ENCODE measurements around the gene ZNF277. TPM values are rescaled to one million over a fixed set of nuclear protein-coding genes. Genes with fewer than 3 reads are reported as not detected.
"Not testable (repeated sequence)": the region's sequence is repeated elsewhere in the genome, so short reads cannot be mapped to it uniquely, and the experiment has no call there.

ZNF277 gene
- total RNA-seq, 2 donors from 2014 or later, result 11.6 to 19.4 TPM

GRCh38 chr7:112364388-112364787 is 157.9 kb downstream of the ZNF277 start:
- no peaks in the 10 kb centered on the region for H3K4me1 Mint-ChIP-seq
- H3K27ac Mint-ChIP-seq, result no peak overlapping the region
- no peaks in the 10 kb centered on the region for H3K9me3 Mint-ChIP-seq
- no peak overlapping the region for H3K4me3 Mint-ChIP-seq
- H3K27me3 Mint-ChIP-seq, result peaks cover 8% of the 10 kb centered on the region
- no peak for ATAC-seq (replicated peaks)
- H3K36me3 Mint-ChIP-seq (ENCODE audit: low read depth), result no peaks in the 10 kb centered on the region

- Mint-ChIP-seq H3K36me3 (ENCODE audit: low read depth) (no peaks in the 10 kb centered on the region), H3K27me3 (peaks cover 4% of the 10 kb centered on the region), H3K9me3 (no peaks in the 10 kb centered on the region), H3K4me1 (no peaks in the 10 kb centered on the region), H3K4me3 (no peak overlapping the region), H3K27ac (no peak overlapping the region)
- no peak for ATAC-seq (replicated peaks)
Observed at GRCh38 chr7:112365551-112365950, 159.1 kb downstream of the ZNF277 start.

- H3K4me1 Mint-ChIP-seq, result no peaks in the 10 kb centered on the region
- no peak overlapping the region for H3K27ac Mint-ChIP-seq
- H3K27me3 Mint-ChIP-seq, result peaks cover 3% of the 10 kb centered on the region
- ATAC-seq (replicated peaks), result no peak
- H3K36me3 Mint-ChIP-seq (ENCODE audit: low read depth), result no peaks in the 10 kb centered on the region
- no peak overlapping the region for H3K4me3 Mint-ChIP-seq
- no peaks in the 10 kb centered on the region for H3K9me3 Mint-ChIP-seq
Observed at GRCh38 chr7:112366886-112367285, 160.4 kb downstream of the ZNF277 start.

GRCh38 chr7:112370436-112370835 is 163.9 kb downstream of the ZNF277 start:
- H3K4me3 Mint-ChIP-seq, result no peak overlapping the region
- no peak overlapping the region for H3K27ac Mint-ChIP-seq
- no peaks in the 10 kb centered on the region for H3K9me3 Mint-ChIP-seq
- no peak for ATAC-seq (replicated peaks)
- no peaks in the 10 kb centered on the region for H3K27me3 Mint-ChIP-seq
- no peaks in the 10 kb centered on the region for H3K36me3 Mint-ChIP-seq (ENCODE audit: low read depth)
- H3K4me1 Mint-ChIP-seq, result no peaks in the 10 kb centered on the region

GRCh38 chr7:112371701-112372100 is 165.2 kb downstream of the ZNF277 start:
- no peak for ATAC-seq (replicated peaks)
- H3K36me3 Mint-ChIP-seq (ENCODE audit: low read depth), result no peaks in the 10 kb centered on the region

GRCh38 chr7:112372101-112372500 is 165.6 kb downstream of the ZNF277 start:
- Mint-ChIP-seq H3K4me3 (no peak overlapping the region), H3K27ac (no peak overlapping the region), H3K36me3 (ENCODE audit: low read depth) (no peaks in the 10 kb centered on the region), H3K27me3 (no peaks in the 10 kb centered on the region), H3K9me3 (no peaks in the 10 kb centered on the region), H3K4me1 (no peaks in the 10 kb centered on the region)
- ATAC-seq (replicated peaks), result no peak

More at GRCh38 chr7:112371701-112372100, 165.2 kb downstream of the ZNF277 start:
- no peaks in the 10 kb centered on the region for H3K27me3 Mint-ChIP-seq
- no peak overlapping the region for H3K4me3 Mint-ChIP-seq
- no peak overlapping the region for H3K27ac Mint-ChIP-seq
- no peaks in the 10 kb centered on the region for H3K9me3 Mint-ChIP-seq
- H3K4me1 Mint-ChIP-seq, result no peaks in the 10 kb centered on the region

- H3K36me3 Mint-ChIP-seq (ENCODE audit: low read depth), result no peaks in the 10 kb centered on the region
- H3K4me3 Mint-ChIP-seq, result no peak overlapping the region
- H3K9me3 Mint-ChIP-seq, result no peaks in the 10 kb centered on the region
- ATAC-seq (replicated peaks), result no peak
- H3K27me3 Mint-ChIP-seq, result peaks cover 4% of the 10 kb centered on the region
- H3K4me1 Mint-ChIP-seq, result no peaks in the 10 kb centered on the region
- H3K27ac Mint-ChIP-seq, result no peak overlapping the region
Observed at GRCh38 chr7:112377593-112377992, 171.1 kb downstream of the ZNF277 start.

GRCh38 chr7:112381311-112382091 is 175.0 kb downstream of the ZNF277 start:
- Mint-ChIP-seq H3K4me3 (no peak overlapping the region), H3K9me3 (no peaks in the 10 kb centered on the region), H3K36me3 (ENCODE audit: low read depth) (no peaks in the 10 kb centered on the region), H3K27me3 (peaks cover 4% of the 10 kb centered on the region), H3K4me1 (no peaks in the 10 kb centered on the region), H3K27ac (no peak overlapping the region)
- no peak for ATAC-seq (replicated peaks)

- no peak overlapping the region for H3K4me3 Mint-ChIP-seq
- H3K9me3 Mint-ChIP-seq, result no peaks in the 10 kb centered on the region
- no peaks in the 10 kb centered on the region for H3K36me3 Mint-ChIP-seq (ENCODE audit: low read depth)
Observed at GRCh38 chr7:112383671-112384417, 177.3 kb downstream of the ZNF277 start.

GRCh38 chr7:112385516-112385915 is 179.0 kb downstream of the ZNF277 start:
- Mint-ChIP-seq H3K9me3 (no peaks in the 10 kb centered on the region), H3K4me3 (no peak overlapping the region), H3K27me3 (no peaks in the 10 kb centered on the region), H3K27ac (no peak overlapping the region), H3K36me3 (ENCODE audit: low read depth) (no peaks in the 10 kb centered on the region), H3K4me1 (no peaks in the 10 kb centered on the region)
- ATAC-seq (replicated peaks), result no peak

More at GRCh38 chr7:112383671-112384417, 177.3 kb downstream of the ZNF277 start:
- H3K27me3 Mint-ChIP-seq, result peaks cover 3% of the 10 kb centered on the region
- ATAC-seq (replicated peaks), result no peak
- H3K4me1 Mint-ChIP-seq, result no peaks in the 10 kb centered on the region
- no peak overlapping the region for H3K27ac Mint-ChIP-seq

GRCh38 chr7:112386619-112387018 is 180.1 kb downstream of the ZNF277 start:
- Mint-ChIP-seq H3K36me3 (ENCODE audit: low read depth) (no peaks in the 10 kb centered on the region), H3K27me3 (no peaks in the 10 kb centered on the region), H3K9me3 (no peaks in the 10 kb centered on the region), H3K4me1 (peaks cover 5% of the 10 kb centered on the region), H3K4me3 (no peak overlapping the region), H3K27ac (no peak overlapping the region)
- no peak for ATAC-seq (replicated peaks)

- Mint-ChIP-seq H3K27me3 (no peaks in the 10 kb centered on the region), H3K4me3 (no peak overlapping the region), H3K4me1 (peaks cover 5% of the 10 kb centered on the region), H3K36me3 (ENCODE audit: low read depth) (no peaks in the 10 kb centered on the region), H3K27ac (no peak overlapping the region), H3K9me3 (no peaks in the 10 kb centered on the region)
- ATAC-seq (replicated peaks), result no peak
Observed at GRCh38 chr7:112390167-112390566, 183.7 kb downstream of the ZNF277 start.

GRCh38 chr7:112391079-112391821 is 184.8 kb downstream of the ZNF277 start:
- H3K36me3 Mint-ChIP-seq (ENCODE audit: low read depth); ATAC-seq (replicated peaks); H3K27me3 Mint-ChIP-seq; H3K4me1 Mint-ChIP-seq; H3K9me3 Mint-ChIP-seq: not testable (repeated sequence)
- H3K4me3 Mint-ChIP-seq, result peak overlapping the region; percentile 91
- peak overlapping the region; percentile 42 for H3K27ac Mint-ChIP-seq

GRCh38 chr7:112391841-112392286 is 185.4 kb downstream of the ZNF277 start:
- not testable (repeated sequence) for H3K4me1 Mint-ChIP-seq; H3K27me3 Mint-ChIP-seq; H3K36me3 Mint-ChIP-seq (ENCODE audit: low read depth); H3K9me3 Mint-ChIP-seq
- peak overlapping the region; percentile 91 for H3K4me3 Mint-ChIP-seq
- peak; percentile 68 for ATAC-seq (replicated peaks)
- H3K27ac Mint-ChIP-seq, result peak overlapping the region; percentile 95
